Right atrium auricular region (tissue), 2 donors: ENCODE measurements around the gene SLC25A51. TPM values are rescaled to one million over a fixed set of nuclear protein-coding genes. Genes with fewer than 3 reads are reported as not detected.
"Not testable (repeated sequence)": the region's sequence is repeated elsewhere in the genome, so short reads cannot be mapped to it uniquely, and the experiment has no call there.

Source experiments
- DNase-seq: peaks from one replicate; pipeline ENCODE4 v3.0.0-alpha.2; 2019; ENCODE audit warnings: low spot score
- H3K27ac ChIP-seq, 2 donors: fragments of 200-600 bp; sonication (generic); 1 replicate in 1 of 2; 2 replicates in 1 of 2; pipeline ENCODE4 v1.5.1; 2016 to 2019
- H3K27me3 ChIP-seq, 2 donors: fragments of 200-600 bp; sonication (generic); one replicate each; pipeline versions ENCODE4 v1.5.1 to v1.6.0; 2017 to 2019
- H3K36me3 ChIP-seq: fragments of 200-600 bp; sonication (generic); one replicate; pipeline ENCODE4 v1.5.1; 2016
- H3K4me1 ChIP-seq, 2 donors: fragments of 200-600 bp; sonication (generic); one replicate each; pipeline versions ENCODE4 v1.5.1 to v1.6.0; 2017 to 2019
- H3K4me3 ChIP-seq, 2 donors: fragments of 200-600 bp; sonication (generic); 1 replicate in 1 of 2; 2 replicates in 1 of 2; pipeline ENCODE4 v1.5.1; 2017 to 2019; ENCODE audit warnings: mild to moderate bottlenecking in 1 of 2, moderate library complexity in 1 of 2
- H3K9me3 ChIP-seq, 2 donors: fragments of 200-600 bp; sonication (generic); one replicate each; pipeline ENCODE4 v1.5.1; 2019
- total RNA-seq, 2 donors: library from RNA; depleted of rRNA; stranded (reverse); fragments of >200 nt; gene quantifications; one replicate each; pipeline ENCODE4 v1.1.0, GENCODE V29; 2016
- TF ChIP-seq, protein P1 (sequence below), 2 donors: fragments of 200-600 bp; sonication (generic); IDR thresholded peaks; one replicate each; pipeline ENCODE4 v1.5.1; 2019; ENCODE audit warnings: antibody characterized with exemption in 2 of 2

The SLC25A51 gene
- total RNA-seq, 2 donors from 2014 or later = 23.5 to 27.1 TPM

DNA sequence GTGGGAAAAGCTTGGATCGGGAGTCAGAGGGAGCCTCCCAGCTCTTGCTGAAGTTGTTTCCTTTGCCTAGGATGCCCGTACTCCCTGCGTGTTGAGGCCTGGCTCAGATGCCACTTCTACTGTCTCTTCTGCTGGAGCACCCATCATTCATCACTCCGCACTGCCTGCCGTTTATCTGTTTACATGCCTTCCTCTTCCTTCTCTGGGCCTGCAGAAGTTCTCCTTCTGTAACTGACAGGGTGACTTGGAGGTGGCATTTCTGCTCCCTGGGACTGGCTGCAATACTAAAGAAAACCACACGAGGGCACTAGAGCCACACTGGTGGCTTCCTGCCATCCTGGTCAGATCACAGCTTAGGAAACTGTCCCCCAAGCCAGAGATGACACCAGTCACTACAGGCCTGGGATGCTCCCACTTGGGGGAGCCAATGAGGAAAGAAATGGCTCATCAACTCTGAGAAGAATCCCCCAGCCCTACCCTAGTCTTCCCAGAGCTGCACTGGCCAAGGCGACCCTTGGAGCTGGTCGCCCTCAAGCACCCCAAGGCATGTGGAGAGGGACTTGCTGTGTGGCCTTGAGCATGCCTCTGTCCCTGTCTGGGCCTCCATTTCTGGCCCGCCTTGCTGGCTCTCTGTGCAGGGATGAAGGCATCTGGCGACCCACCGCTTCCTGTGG, 9.7 kb upstream of the SLC25A51 start:
- TF ChIP-seq, protein P1, sequence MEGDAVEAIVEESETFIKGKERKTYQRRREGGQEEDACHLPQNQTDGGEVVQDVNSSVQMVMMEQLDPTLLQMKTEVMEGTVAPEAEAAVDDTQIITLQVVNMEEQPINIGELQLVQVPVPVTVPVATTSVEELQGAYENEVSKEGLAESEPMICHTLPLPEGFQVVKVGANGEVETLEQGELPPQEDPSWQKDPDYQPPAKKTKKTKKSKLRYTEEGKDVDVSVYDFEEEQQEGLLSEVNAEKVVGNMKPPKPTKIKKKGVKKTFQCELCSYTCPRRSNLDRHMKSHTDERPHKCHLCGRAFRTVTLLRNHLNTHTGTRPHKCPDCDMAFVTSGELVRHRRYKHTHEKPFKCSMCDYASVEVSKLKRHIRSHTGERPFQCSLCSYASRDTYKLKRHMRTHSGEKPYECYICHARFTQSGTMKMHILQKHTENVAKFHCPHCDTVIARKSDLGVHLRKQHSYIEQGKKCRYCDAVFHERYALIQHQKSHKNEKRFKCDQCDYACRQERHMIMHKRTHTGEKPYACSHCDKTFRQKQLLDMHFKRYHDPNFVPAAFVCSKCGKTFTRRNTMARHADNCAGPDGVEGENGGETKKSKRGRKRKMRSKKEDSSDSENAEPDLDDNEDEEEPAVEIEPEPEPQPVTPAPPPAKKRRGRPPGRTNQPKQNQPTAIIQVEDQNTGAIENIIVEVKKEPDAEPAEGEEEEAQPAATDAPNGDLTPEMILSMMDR (IDR thresholded peaks at IDR 0.05) = peak; percentile 93 to 98
- peaks cover 0 to 29% of the 10 kb centered on the region in 2 donors for H3K4me1 ChIP-seq
- H3K9me3 ChIP-seq = no peaks in the 10 kb centered on the region

DNA sequence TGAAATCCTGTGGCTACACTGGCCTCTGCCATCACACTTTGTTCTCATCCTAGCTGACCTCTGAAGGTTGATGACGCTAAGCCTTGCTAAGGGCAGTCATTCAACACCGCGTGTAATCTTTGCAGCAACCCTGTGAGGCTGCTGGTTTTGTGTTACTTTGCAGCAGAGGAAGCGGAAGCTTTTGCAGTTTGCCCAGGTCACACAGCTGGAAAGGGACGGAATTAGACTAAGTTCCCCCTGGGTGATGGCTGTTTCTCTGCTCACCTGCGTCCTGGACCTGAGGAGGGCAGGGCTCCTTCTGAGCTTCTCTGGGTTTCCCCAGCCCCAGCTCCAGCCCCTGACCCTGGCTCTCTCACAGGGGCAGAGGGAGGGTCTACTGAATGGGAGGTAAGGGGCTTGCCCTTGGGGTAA, 7.3 kb upstream of the SLC25A51 start:
- Histone ChIP-seq H3K4me1 (peaks cover 0 to 11% of the 10 kb centered on the region in 2 donors), H3K4me3 (no peak overlapping the region), H3K9me3 (no peaks in the 10 kb centered on the region), H3K36me3 (no peaks in the 10 kb centered on the region), H3K27ac (no peak overlapping the region), H3K27me3 (no peaks in the 10 kb centered on the region)
- TF ChIP-seq, protein P1 (IDR thresholded peaks at IDR 0.05) = no peak
- no peak for DNase-seq

More for the DNA sequence above, 9.7 kb upstream of the SLC25A51 start:
- H3K27me3 ChIP-seq = no peaks in the 10 kb centered on the region
- no peak overlapping the region for H3K4me3 ChIP-seq
- DNase-seq = peak; percentile 92
- H3K27ac ChIP-seq = no peak overlapping the region
- H3K36me3 ChIP-seq = peaks cover 15% of the 10 kb centered on the region

DNA sequence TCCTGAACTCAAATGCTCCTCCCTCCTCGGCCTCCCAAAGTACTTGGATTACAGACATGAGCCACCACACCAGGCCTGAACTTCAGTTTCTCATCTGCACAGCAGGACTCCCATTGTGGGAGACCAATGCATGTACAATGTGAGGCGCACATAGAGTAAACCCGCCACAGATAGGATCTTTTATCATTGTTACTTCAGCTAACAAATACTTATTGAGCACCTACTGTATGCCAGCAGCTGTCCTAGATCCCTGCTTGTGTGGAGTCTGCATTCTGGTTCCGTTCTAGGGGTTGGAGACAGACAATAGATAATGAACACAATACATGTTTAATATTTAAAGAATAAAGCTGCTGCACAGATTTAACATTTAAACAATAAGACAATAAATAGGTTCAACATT, 6.3 kb upstream of the SLC25A51 start:
- H3K36me3 ChIP-seq = no peaks in the 10 kb centered on the region
- H3K27ac ChIP-seq = no peak overlapping the region
- H3K4me3 ChIP-seq = no peak overlapping the region
- H3K9me3 ChIP-seq = no peaks in the 10 kb centered on the region
- TF ChIP-seq, protein P1 (IDR thresholded peaks at IDR 0.05) = no peak
- DNase-seq = no peak
- H3K27me3 ChIP-seq = no peaks in the 10 kb centered on the region
- peaks cover 0 to 7% of the 10 kb centered on the region in 2 donors for H3K4me1 ChIP-seq

DNA sequence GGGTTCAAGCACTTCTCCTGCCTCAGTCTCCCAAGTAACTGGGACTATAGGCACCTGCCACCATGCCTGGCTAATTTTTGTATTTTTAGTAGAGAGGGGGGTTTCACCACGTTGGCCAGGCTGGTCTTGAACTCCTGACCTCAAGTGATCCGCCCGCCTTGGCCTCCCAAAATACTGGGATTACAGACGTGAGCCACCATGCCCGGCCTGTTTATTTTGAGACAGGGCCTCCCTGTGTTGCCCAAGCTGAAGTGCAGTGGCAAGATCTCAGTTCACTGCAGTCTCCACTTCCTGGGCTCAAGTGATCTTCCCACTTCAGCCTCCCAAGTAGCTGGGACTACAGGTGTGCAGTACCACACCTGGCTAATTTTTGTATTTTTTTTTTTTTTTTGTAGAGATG, 5.9 kb upstream of the SLC25A51 start:
- DNase-seq, H3K9me3 ChIP-seq, H3K4me3 ChIP-seq, H3K27ac ChIP-seq, H3K27me3 ChIP-seq, H3K36me3 ChIP-seq: not testable (repeated sequence)
- peaks cover 0 to 11% of the 10 kb centered on the region in 2 donors for H3K4me1 ChIP-seq

DNA sequence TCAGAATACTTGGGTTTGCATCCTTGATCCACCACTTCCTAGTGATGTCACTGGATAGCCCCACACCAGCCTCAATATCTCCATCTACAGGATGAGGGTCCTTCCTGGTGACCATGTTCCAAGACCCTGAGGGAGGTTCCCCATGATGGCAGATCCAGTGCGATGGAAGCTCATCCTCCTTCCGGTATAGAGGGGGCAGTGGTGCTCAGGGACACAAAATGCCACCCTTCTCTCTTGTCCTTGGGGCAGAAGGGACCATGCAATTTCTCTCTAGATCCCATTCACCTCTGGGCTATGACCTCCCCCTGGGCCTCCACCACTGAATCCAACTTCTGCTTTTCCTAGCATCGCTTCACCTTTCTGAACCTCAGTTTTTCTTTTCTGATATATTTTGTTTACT, 5.4 kb upstream of the SLC25A51 start:
- Histone ChIP-seq H3K27me3 (no peaks in the 10 kb centered on the region), H3K36me3 (no peaks in the 10 kb centered on the region), H3K4me1 (peaks cover 0 to 16% of the 10 kb centered on the region in 2 donors), H3K9me3 (no peaks in the 10 kb centered on the region), H3K4me3 (no peak overlapping the region), H3K27ac (no peak overlapping the region)
- TF ChIP-seq, protein P1 (IDR thresholded peaks at IDR 0.05) = no peak
- peak; percentile 47 for DNase-seq

DNA sequence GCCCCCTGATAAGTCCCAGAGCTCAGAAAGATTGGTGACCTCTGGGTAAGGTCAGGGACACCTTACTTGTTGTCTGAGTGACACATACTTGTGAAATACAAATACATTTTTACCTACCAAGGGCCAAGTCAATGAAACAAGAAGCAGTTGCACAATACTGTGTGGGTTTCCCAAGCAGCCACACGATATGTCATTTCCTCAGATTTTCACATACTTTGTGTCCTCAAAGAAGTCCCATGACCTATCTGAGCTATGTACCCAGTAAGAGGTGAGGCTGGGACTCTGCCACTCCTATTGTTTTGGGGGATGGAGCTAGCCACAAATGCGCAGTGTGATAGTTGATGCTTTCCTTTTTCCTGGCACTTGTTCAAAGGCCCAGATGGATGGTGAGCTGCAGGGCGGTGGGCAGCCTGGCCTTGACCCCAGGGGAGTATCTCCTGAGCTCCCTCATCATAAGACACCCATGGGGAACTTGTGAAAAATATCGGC, 4.8 kb upstream of the SLC25A51 start:
- Histone ChIP-seq H3K27ac (no peak overlapping the region), H3K36me3 (no peaks in the 10 kb centered on the region)
- DNase-seq = peak; percentile 61

More for the DNA sequence above, 4.8 kb upstream of the SLC25A51 start:
- H3K27me3 ChIP-seq = no peaks in the 10 kb centered on the region
- no peak overlapping the region for H3K4me3 ChIP-seq
- H3K4me1 ChIP-seq = peaks cover 0 to 10% of the 10 kb centered on the region in 2 donors
- H3K9me3 ChIP-seq = no peaks in the 10 kb centered on the region
- TF ChIP-seq, protein P1 (IDR thresholded peaks at IDR 0.05) = no peak
